Midbrain (tissue), 1 donor: Measurements from ENCODE around the gene ZNF17.

Experiments
- DNase-seq: peaks from one replicate; lab custom pipeline; 2025; lab: John Stamatoyannopoulos, UW

Gene ZNF17

DNA sequence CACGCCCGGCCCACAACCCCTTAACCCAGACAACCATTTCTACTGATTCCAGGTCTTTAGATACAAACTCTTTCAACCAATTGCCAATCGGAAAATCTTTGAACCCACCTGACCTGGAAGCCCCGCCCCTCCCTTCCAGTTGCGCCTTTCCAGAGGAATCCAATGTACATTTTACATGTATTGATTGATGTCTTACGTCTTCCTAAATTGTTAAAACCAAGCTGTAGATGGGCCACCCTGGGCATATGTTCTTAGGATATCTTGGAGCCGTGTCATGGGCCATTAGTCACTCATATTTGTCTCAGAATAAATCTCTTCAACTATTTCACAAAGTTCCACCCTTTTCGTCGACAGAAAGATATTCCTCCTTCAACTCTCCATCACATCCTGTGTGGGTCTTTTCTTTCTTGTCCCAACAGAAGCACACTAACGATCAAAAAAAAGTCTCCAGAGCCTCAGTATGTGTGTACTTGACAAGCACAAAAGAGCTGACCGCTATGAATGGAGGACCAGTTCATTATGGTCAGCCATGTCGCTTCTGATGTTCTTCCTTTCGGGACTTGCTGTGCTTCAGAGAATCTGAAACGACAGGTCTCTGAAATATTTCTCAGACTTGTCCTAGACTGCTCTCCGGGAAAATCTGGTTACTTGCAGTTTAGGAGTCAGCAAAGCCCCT lies 23.6 kb downstream of the ZNF17 start:
- no peak for DNase-seq

DNA sequence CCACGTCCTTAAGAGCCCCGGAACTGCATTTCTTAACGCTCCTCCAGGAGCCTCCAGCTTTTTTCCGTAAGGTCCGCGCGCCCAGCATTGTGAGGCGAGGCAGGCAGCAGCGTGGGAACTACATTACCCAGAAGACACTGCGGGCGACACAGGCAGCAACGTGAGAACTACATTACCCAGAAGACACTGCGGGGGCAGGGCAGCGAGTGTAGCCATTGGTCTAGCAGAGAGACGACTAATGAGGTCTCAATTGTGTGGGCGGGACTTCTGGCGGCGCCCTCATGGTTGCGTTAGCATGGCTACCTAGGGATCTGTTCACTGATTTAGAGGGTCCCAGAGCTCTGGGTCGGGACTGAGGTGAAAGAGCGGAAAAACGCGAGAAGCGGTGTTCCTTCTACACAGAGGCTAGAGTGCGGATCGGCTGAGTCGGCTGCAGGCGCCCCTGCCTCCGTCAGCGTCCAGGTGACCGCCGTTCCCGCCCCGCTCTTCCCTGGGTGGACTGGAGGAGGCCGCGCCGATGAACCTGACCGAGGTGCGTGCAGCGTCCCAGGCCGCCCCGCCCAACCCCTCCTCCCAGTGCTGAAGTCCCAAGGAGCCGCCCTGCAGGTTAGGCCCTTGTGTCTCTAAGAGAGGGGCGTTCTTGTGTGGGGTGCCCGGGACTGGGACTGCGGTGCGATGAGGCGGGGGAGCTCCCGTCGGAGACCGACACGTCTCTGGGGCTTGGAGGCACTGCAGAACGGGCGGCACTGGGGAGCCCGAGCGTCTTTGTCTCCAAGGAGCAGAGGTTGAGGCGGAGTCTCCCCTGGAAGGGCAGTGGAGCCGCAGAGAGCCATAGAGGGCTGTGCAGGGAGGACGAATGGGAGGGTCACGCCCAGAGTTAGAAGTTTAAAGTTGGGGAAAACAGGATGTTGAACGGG lies 24.4 kb downstream of the ZNF17 start, which contains the start of gene ZNF749:
Gene ZNF749 (plus strand): TSS at position 264 of the 917 bp plus-strand sequence. CDS start 254 bp downstream, at position 518.
- DNase-seq: peak; percentile 98

DNA sequence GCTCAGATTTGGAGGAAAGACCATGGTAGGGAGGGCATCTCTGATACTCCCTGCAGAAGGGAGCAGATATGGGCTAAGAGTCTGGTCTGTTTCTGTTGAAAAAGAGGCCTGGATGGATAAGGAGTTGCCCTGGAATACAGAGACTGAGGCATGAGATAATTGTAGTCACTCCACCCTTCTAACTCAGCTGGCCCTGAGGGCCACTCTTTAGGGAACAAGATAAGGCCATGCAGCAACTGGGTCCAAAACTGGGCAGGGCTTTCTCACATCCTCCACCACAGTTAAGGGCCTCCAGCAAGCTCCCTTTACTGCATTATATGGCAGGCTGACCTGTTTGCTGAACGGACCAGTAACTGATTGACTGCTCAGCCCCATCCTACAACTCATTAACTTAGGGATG lies 25.5 kb downstream of the ZNF17 start:
- DNase-seq: no peak

- DNase-seq: no peak
These were observed 27.0 kb downstream of the ZNF17 start for GRCh38 chr19:57437931-57438330.

DNA sequence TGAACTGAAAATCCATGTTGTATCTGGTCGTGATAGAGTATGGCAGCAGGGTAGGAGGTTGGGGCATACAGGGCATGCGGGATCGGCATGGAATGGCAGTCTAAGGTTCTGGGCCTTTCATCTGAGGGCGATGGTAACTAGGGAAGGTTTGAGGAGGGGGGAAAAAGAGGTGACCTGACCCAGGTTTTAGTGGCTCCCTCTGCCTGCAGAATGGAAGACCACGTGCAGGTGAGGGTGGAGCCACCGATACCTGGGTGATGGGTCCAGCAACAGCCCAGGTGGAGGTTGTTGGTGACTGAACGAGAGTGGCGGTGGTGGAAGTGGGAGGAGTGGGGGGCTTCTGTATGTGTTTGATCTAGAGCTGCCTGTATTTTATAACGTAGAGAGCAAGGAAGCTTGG lies 28.0 kb downstream of the ZNF17 start:
- DNase-seq: no peak

- no peak for DNase-seq
These were observed 31.2 kb downstream of the ZNF17 start for GRCh38 chr19:57441979-57442752.

- no peak for DNase-seq
These were observed 32.2 kb downstream of the ZNF17 start for GRCh38 chr19:57443121-57443696.

DNA sequence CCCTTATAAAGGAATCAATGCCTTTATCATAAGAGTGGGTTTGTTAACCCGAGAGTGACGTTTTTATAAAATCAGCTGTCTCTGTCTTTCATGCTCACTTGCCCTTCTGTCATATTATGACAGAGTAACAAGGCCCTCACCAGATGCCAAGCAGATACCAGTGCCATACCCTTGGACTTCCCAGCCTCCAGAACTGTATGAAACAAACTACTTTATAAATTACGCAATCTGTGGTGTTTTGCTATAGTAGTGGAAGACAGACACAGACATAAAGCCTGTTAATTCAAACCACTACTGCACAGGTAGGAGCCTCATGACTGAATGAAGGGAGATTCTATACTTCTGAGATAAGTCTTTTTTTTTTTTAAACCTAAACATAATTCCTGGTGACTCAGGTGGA lies 41.3 kb downstream of the ZNF17 start:
- DNase-seq: no peak

- no peak for DNase-seq
These were observed 54.9 kb downstream of the ZNF17 start for GRCh38 chr19:57465680-57466381.

- no peak for DNase-seq
These were observed 55.5 kb downstream of the ZNF17 start for GRCh38 chr19:57466489-57466888.
